Astrocyte of the spinal cord (primary cell): Measurements from ENCODE around the gene FBXL17.

ENCODE experiments used
- DNase-seq: peaks from one replicate; pipeline ENCODE4 v3.0.0; 2011; ENCODE audit warnings: low read depth, low spot score
- H3K4me3 ChIP-seq: 2 replicates; pipeline ENCODE4 v1.5.1; 2011; ENCODE audit warnings: low read depth, mild to moderate bottlenecking, low read length, moderate library complexity
- in situ Hi-C: cut with HindIII; loops from 2 replicates; pipeline ENCODE4 v1.10.0; 2017; ENCODE audit warnings: low sequenced_read_pairs
- TF ChIP-seq, protein P1 (sequence below): IDR thresholded peaks from 2 replicates; pipeline ENCODE4 v1.5.1; 2012; ENCODE audit warnings: low read depth, mild to moderate bottlenecking, low read length, inconsistent platforms

The FBXL17 gene

DNA sequence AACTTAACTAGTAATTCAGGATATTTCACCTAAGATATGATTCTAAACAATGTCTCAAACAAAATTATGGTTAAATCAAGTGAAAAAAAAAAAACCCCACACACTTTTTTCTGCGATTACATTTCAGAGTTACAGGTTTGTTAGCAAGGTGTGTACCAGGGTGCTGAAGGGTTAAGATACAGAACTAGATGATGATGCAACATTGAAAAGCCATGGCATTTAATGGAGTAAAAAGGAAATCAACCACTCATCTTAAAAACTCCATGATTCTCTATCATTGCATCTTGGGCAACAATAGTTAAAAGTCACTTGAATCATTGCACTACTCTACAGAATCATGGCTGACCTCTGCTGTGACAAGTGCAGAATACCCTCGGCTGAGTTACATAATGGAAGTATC is 440.9 kb downstream of the FBXL17 start:
- DNase-seq, result no peak
- in situ Hi-C loops, result no loop called here
- TF ChIP-seq, protein P1, sequence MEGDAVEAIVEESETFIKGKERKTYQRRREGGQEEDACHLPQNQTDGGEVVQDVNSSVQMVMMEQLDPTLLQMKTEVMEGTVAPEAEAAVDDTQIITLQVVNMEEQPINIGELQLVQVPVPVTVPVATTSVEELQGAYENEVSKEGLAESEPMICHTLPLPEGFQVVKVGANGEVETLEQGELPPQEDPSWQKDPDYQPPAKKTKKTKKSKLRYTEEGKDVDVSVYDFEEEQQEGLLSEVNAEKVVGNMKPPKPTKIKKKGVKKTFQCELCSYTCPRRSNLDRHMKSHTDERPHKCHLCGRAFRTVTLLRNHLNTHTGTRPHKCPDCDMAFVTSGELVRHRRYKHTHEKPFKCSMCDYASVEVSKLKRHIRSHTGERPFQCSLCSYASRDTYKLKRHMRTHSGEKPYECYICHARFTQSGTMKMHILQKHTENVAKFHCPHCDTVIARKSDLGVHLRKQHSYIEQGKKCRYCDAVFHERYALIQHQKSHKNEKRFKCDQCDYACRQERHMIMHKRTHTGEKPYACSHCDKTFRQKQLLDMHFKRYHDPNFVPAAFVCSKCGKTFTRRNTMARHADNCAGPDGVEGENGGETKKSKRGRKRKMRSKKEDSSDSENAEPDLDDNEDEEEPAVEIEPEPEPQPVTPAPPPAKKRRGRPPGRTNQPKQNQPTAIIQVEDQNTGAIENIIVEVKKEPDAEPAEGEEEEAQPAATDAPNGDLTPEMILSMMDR, result no peak
- H3K4me3 ChIP-seq, result no peak overlapping the region

DNA sequence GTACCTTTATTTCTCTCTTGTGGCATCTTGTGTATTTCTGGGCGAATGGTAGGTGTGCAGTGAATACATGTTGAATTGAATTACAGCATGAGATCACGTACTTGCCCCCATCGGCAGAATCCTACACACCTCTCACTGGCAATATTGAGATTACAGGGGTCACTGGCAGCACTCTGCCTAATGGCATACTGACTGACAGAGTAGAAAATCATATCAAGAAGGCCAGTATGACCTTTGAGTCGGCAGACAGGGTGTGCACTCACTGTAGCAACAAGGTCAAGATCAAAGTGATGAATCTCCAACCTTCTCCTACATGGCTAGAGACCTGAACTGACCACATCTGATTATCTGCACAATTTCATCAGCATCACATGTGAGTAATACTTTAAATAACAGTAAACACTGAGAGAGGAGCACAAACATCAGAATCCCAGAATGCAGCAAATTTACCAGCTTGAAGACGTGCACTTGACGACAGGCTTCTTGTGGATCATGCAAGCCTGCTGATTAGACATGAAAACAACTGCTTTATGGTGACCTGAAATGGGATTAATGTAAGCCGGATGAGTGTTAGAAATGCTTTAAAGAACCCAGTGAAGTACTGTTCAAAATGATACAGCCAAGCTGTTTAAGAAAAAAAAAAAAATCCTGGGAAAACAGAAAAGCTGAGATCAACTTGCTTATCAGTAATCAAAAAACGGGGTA is 444.1 kb downstream of the FBXL17 start:
- in situ Hi-C loops, result no loop called here
- TF ChIP-seq, protein P1, result no peak
- DNase-seq, result no peak
- H3K4me3 ChIP-seq, result no peak overlapping the region

DNA sequence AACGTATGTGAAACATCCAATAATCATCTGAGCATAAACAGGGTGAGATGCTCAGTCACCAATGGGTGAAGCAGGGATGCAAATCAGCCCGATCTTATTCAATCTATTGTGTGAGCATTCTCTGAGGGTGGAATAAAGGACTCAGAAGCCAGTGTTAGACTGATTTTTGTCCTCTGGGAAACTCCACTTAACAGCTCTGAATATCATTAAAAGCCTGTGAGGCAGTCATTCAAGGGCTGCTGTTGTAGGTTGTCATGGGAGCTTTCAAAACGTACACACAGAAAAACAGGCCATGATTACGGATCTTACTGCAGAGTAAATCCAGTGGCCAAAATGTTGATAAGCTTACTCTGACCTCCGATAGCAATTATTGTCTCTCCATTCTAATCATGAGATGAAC is 444.7 kb downstream of the FBXL17 start:
- H3K4me3 ChIP-seq, result no peak overlapping the region
- no peak for DNase-seq
- TF ChIP-seq, protein P1, result no peak
- in situ Hi-C loops, result no loop called here

DNA sequence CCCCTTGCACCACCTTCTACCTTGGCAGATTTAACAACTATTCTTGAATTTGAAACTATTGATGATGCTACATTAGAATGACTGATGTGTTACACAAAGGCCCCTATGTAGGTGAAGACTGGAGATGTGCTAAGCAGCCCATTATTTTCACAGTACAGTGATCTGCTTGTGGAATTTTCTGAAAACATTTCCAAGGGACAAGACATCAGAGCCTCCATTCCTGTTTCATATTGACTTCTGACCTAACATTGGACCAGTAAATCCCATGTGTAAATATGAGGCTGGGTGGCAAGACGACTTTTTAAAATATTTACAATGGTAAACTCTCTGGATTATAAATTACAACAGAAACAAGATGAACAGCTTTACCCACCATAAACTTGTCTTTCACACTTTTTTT is 445.4 kb downstream of the FBXL17 start:
- H3K4me3 ChIP-seq, result no peak overlapping the region
- TF ChIP-seq, protein P1, result no peak
- in situ Hi-C loops, result no loop called here
- DNase-seq, result no peak

DNA sequence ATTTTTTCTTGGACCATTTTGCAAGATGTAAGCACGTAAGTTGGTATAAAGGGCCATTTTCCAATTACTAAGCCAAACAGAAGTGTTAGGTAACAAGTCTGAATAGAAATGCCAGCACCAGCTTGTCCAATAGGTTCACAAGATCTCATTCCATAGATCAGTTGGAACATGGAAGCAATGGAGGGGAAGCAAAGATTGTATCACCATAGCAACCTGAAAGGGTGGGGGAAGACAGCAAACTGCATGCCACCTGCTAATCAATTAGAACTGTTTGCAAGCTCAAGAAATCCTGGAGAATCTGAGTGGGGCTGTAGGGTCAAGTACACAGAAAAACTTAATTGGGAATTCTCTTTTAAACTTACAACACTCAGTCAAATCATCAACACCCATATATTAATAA is 446.3 kb downstream of the FBXL17 start:
- TF ChIP-seq, protein P1, result no peak
- H3K4me3 ChIP-seq, result no peak overlapping the region
- in situ Hi-C loops, result no loop called here
- no peak for DNase-seq

DNA sequence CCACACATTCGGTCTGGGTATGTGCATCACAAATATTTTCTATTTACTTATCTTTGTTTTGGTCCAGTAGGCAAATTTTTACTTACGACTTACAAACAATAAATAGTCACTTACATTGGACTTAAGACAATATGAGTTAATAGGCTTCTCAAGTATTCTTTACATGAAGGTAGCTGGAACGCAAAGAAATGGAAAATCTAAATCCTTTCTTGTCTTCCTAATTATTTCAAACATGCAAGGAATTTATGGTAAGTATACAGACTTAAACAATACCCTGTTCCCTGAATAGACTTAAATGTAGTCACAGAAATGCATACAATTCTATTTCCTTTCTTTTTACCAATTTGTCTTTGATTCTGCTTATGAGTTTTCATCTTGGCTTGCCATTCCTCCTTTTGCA is 448.6 kb downstream of the FBXL17 start:
- TF ChIP-seq, protein P1, result no peak
- no peak overlapping the region for H3K4me3 ChIP-seq
- in situ Hi-C loops, result no loop called here
- no peak for DNase-seq

DNA sequence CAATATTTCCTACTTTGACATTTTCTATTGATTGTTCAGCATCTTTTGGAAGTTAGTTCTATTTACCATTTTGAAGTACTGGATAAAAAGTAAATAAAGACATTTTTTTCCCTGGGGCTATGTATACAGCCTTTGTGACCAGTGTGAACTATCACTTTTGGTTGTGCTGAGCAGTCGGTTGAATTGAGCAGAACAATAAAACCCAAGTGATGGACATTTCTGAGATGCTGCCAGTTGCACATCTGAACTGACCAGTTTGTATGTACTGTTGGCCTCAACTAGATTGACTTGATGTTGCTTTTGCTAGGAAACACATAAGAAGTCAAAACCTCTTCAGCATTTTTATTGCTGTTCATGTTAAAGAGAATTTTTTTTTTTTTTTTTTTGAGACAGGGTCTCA is 451.0 kb downstream of the FBXL17 start:
- no peak overlapping the region for H3K4me3 ChIP-seq
- in situ Hi-C loops, result no loop called here
- DNase-seq, result no peak
- TF ChIP-seq, protein P1, result no peak
